DOHH2 (cell line): ENCODE results near the gene OR10G2.

Source experiments
- H3F3A ChIP-seq: fragments of 200-600 bp; sonication (generic), shearing (Covaris generic); 2 replicates; pipeline ENCODE4 v1.6.0; 2016; ENCODE audit warnings: antibody characterized with exemption, mild to moderate bottlenecking; ENCODE audit not compliant: control insufficient read depth, insufficient read depth
- H3K27ac ChIP-seq: fragments of 200-600 bp; sonication (generic); 2 replicates; pipeline ENCODE4 v1.5.1; 2014; ENCODE audit warnings: low read depth, mild to moderate bottlenecking, low read length, moderate library complexity
- H3K27me3 ChIP-seq: fragments of 200-600 bp; sonication (generic); 2 replicates; pipeline ENCODE4 v1.6.1; 2014; ENCODE audit warnings: mild to moderate bottlenecking, low read length, mixed read lengths; ENCODE audit not compliant: control insufficient read depth
- H3K36me3 ChIP-seq: fragments of 200-600 bp; sonication (generic); 2 replicates; pipeline ENCODE4 v1.6.1; 2014; ENCODE audit warnings: mild to moderate bottlenecking, low read length, moderate library complexity, mixed read lengths; ENCODE audit not compliant: control insufficient read depth
- H3K4me1 ChIP-seq: fragments of 200-600 bp; sonication (generic); 2 replicates; pipeline ENCODE4 v1.6.1; 2014; ENCODE audit warnings: mild to moderate bottlenecking, low read length, mixed read lengths; ENCODE audit not compliant: control insufficient read depth
- H3K4me2 ChIP-seq: fragments of 200-600 bp; sonication (generic); 2 replicates; pipeline ENCODE4 v1.6.0; 2014; ENCODE audit warnings: mild to moderate bottlenecking, low read length, moderate library complexity
- H3K4me3 ChIP-seq: fragments of 200-600 bp; sonication (generic); 2 replicates; pipeline ENCODE4 v1.5.1; 2014; ENCODE audit warnings: mild to moderate bottlenecking, low read length, mixed read lengths
- H3K79me2 ChIP-seq: fragments of 200-600 bp; sonication (generic); 2 replicates; pipeline ENCODE4 v1.6.1; 2014; ENCODE audit warnings: mild to moderate bottlenecking, low read length, mixed read lengths; ENCODE audit not compliant: control insufficient read depth
- H3K9me2 ChIP-seq: fragments of 200-600 bp; sonication (generic); replicated peaks from 2 replicates; pipeline ENCODE4 v1.6.1; 2014; ENCODE audit warnings: mild to moderate bottlenecking, low read length, mixed read lengths; ENCODE audit not compliant: control insufficient read depth
- H3K9me3 ChIP-seq: fragments of 200-600 bp; sonication (generic); 2 replicates; pipeline ENCODE4 v1.6.1; 2014; ENCODE audit warnings: antibody characterized with exemption, low read length, mixed read lengths; ENCODE audit not compliant: control insufficient read depth, insufficient read depth
- H4K20me1 ChIP-seq: fragments of 200-600 bp; sonication (generic); 2 replicates; pipeline ENCODE4 v1.6.0; 2014; ENCODE audit warnings: low read depth, mild to moderate bottlenecking, antibody characterized with exemption, low read length, moderate library complexity; ENCODE audit not compliant: control insufficient read depth, insufficient read depth
- EZH2phosphoT487 ChIP-seq: fragments of 200-600 bp; sonication (generic); IDR thresholded peaks from 2 replicates; pipeline ENCODE4 v1.6.1; 2017; ENCODE audit warnings: borderline replicate concordance, mild to moderate bottlenecking, antibody characterized with exemption, low read length, moderate library complexity, mixed read lengths
- TF ChIP-seq, protein P1 (sequence below): fragments of 200-600 bp; sonication (generic); IDR thresholded peaks from one replicate; pipeline ENCODE4 v1.5.1; 2014; ENCODE audit warnings: antibody characterized with exemption, mild to moderate bottlenecking, low read depth, low read length; ENCODE audit not compliant: poor library complexity, severe bottlenecking

The OR10G2 gene

DNA sequence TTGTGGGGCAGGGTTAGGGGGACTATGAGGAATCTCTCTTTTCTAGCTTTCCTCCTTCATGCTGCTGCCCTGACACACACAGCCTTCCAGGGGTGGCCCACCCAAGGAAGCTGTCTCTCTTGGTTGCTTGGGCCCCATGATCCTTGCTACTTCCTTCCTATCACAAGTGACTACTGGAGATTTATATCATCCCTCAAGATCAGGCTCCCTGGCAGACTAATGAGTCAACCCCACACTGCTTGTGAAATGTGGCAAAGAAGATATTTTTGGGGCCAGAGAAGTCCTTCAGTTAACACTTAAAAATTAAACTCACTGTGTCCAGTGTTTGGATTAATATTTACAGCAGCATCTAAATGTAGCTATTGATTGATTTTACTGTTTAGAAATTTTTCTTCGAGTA, 37.4 kb upstream of the OR10G2 start:
- Histone ChIP-seq H3K27ac (no peak overlapping the region), H3K9me3 (no peaks in the 10 kb centered on the region), H3K27me3 (peaks cover 7% of the 10 kb centered on the region; the same call in 1 of the 2 replicates), H3K4me1 (no peaks in the 10 kb centered on the region), H3K9me2 (no peaks in the 10 kb centered on the region), H3K79me2 (no peaks in the 10 kb centered on the region), H3F3A (no peaks in the 10 kb centered on the region), H4K20me1 (no peaks in the 10 kb centered on the region), H3K4me3 (no peak overlapping the region), H3K36me3 (no peaks in the 10 kb centered on the region), H3K4me2 (no peak overlapping the region)
- TF ChIP-seq, protein P1, sequence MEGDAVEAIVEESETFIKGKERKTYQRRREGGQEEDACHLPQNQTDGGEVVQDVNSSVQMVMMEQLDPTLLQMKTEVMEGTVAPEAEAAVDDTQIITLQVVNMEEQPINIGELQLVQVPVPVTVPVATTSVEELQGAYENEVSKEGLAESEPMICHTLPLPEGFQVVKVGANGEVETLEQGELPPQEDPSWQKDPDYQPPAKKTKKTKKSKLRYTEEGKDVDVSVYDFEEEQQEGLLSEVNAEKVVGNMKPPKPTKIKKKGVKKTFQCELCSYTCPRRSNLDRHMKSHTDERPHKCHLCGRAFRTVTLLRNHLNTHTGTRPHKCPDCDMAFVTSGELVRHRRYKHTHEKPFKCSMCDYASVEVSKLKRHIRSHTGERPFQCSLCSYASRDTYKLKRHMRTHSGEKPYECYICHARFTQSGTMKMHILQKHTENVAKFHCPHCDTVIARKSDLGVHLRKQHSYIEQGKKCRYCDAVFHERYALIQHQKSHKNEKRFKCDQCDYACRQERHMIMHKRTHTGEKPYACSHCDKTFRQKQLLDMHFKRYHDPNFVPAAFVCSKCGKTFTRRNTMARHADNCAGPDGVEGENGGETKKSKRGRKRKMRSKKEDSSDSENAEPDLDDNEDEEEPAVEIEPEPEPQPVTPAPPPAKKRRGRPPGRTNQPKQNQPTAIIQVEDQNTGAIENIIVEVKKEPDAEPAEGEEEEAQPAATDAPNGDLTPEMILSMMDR, result no peak
- TF ChIP-seq EZH2phosphoT487, result no peak

DNA sequence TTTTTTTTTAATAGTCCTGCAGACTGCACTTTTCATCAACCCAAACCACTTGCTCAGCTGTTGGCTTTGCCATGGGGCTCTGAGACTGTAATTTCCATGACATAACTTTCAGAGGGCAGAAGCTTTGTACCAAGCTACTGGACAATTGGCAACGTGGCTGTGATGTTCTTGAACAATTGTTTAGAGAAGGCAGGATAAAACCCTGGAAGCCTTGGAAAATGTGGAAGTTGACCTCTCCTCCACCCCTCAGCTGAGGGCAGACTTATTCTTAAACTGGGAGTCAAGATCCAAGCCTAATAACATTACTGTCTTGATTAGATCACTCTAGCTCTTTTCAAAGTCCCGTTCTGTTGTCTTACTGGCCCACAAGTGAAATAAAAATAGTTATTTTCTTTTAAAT, 36.6 kb upstream of the OR10G2 start:
- no peaks in the 10 kb centered on the region for H3K9me2 ChIP-seq
- H3F3A ChIP-seq, result no peaks in the 10 kb centered on the region
- no peak overlapping the region for H3K27ac ChIP-seq
- H3K36me3 ChIP-seq, result no peaks in the 10 kb centered on the region
- no peaks in the 10 kb centered on the region for H3K9me3 ChIP-seq
- no peaks in the 10 kb centered on the region for H3K4me1 ChIP-seq
- no peak overlapping the region for H3K4me2 ChIP-seq
- no peaks in the 10 kb centered on the region for H4K20me1 ChIP-seq
- 0 out of 2 replicates have a peak, but pooled peaks cover 7% of the 10 kb centered on the region for H3K27me3 ChIP-seq
- no peak overlapping the region for H3K4me3 ChIP-seq
- TF ChIP-seq EZH2phosphoT487, result no peak
- TF ChIP-seq, protein P1, result no peak
- H3K79me2 ChIP-seq, result no peaks in the 10 kb centered on the region

DNA sequence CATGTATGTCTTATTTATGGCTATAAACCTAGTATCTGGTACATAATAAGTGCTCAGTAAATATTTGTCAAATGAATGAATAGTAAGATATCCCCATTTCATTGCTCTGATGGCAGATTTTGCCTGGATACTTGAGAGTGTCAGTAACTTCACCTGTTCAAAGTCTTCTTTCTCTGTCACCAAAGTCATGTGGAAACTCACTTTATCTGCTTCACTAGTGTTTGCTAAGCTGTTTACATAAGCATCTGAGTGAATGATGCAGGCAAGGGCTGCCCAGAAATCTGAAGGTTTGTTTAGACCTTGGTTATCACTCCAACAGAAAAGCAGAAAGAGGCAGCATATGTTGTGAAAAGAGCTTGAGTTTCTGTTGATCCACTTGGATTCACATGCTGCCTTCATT, 34.5 kb upstream of the OR10G2 start:
- Histone ChIP-seq H3K27me3 (0 out of 2 replicates have a peak, but pooled peaks cover 7% of the 10 kb centered on the region), H3K4me2 (no peak overlapping the region), H3F3A (no peaks in the 10 kb centered on the region), H4K20me1 (no peaks in the 10 kb centered on the region), H3K36me3 (no peaks in the 10 kb centered on the region), H3K27ac (no peak overlapping the region), H3K79me2 (no peaks in the 10 kb centered on the region), H3K9me3 (no peaks in the 10 kb centered on the region), H3K4me3 (no peak overlapping the region), H3K4me1 (no peaks in the 10 kb centered on the region), H3K9me2 (no peaks in the 10 kb centered on the region)
- TF ChIP-seq EZH2phosphoT487, result no peak
- TF ChIP-seq, protein P1, result no peak
